GM12892 (cell line): Measurements from ENCODE around the gene FOXD4L6.
"Not testable (repeated sequence)": the region's sequence is repeated elsewhere in the genome, so short reads cannot be mapped to it uniquely, and the experiment has no call there.

ENCODE experiments used
- POLR2A ChIP-seq: IDR thresholded peaks from 2 replicates; pipeline ENCODE4 v1.6.1; 2011; ENCODE audit warnings: low read depth, low read length, control low read depth
- POLR2AphosphoS5 ChIP-seq: IDR thresholded peaks from 2 replicates; pipeline ENCODE4 v1.6.1; 2011; ENCODE audit warnings: low read depth, low read length, control low read depth

- not testable (repeated sequence) for TF ChIP-seq POLR2A, POLR2AphosphoS5
Measured at GRCh38 chr9:41174994-41175393, 46.5 kb upstream of the FOXD4L6 start.
